Endometrial microvascular endothelial cells (primary cell): Measurements from ENCODE around the gene RNF166. TPM values are rescaled to one million over a fixed set of nuclear protein-coding genes. Genes with fewer than 3 reads are reported as not detected.

Experiments used
- in situ Hi-C: cut with HindIII; loops from 2 replicates; pipeline ENCODE4 v1.10.0; 2017; ENCODE audit warnings: low sequenced_read_pairs, low pct_unique_long_range_greater_than_20kb; ENCODE audit errors: inconsistent ontology term
- total RNA-seq: library from RNA; depleted of rRNA; stranded (reverse); fragments of >200 nt; gene quantifications from one replicate; pipeline ENCODE4 v1.2.3, GENCODE V29; 2015; ENCODE audit errors: inconsistent ontology term

Gene RNF166
- total RNA-seq, 1 donor from 2014 or later, result 32.6 TPM

DNA sequence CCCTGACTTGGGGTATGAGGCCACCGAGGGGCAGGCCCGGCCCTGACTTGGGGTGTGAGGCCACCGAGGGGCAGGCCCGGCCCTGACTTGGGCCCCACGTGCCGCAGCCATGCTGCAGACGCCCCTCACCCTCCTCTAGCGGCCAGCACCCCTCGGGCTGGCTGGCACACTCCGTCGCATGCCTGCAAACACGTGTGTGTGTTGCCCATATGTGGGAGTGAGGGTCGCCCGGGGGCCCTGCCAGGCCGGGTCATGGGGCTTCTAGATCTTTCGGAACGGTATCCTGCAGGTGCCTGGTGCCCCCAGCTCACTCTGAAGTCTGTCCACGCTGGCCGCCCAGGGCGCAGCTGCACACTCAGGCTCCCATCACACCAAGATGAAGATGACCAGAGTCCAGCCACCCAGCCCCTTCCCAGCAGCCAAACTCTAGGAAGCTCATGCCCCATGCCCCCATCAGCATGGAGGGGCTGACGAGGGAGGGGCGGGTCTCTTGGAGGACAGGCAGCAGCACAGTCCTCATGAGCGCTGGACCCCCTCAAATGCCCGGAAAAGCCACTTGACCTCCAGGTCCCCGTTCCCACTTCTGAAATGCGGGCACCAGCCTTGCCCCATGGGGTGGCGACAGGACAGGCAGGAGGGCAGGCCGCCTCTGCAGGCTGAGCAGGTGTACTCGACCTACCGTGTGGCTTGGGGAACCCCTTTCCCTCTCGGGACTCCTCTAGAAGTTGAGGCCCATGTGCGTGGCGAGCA lies 33.9 kb upstream of the RNF166 start:
- in situ Hi-C loops, result no loop called here

DNA sequence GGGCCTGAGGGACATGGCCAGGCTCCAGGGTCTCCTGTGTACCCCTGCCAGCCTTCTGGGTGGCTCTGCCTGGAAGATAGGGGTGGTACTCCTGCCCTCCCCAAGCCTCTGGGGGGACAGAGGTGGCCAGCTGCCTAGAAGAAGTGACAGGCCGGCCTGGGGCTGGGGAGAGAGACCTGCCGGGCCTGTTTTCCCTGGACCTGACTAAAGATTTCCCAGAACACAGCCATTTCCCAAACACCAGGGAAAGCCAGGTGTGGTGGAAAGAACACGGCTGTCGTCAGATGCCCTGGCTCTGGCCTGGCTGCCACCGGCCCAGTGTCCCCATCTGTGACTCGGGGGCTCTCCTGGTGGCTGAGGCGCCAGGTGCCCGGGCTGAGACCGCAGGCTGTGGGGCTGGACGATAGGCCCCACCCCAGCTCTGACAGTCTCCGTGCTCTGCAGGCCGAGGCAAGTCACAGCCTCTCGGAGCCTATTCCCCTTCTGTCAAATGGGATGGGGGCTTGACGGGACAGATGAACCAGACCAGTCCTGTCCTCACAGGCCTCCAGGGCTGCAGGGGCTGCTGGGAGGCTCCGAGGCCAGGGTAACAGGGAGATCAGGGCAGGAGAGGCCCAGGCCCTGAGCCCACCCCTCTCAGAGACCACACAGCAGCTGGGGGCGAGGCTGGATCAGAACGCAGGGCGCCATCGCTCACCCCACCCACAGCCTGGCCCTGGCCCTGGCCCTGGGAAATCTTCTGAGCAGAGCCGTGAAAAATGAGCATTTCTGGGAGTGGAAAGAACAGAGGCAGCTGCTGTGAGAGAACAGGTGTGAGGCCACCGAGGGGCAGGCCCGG lies 33.1 kb upstream of the RNF166 start:
- in situ Hi-C loops, result no loop called here

GRCh38 chr16:88738151-88739084 lies 32.2 kb upstream of the RNF166 start:
- in situ Hi-C loops, result no loop called here

DNA sequence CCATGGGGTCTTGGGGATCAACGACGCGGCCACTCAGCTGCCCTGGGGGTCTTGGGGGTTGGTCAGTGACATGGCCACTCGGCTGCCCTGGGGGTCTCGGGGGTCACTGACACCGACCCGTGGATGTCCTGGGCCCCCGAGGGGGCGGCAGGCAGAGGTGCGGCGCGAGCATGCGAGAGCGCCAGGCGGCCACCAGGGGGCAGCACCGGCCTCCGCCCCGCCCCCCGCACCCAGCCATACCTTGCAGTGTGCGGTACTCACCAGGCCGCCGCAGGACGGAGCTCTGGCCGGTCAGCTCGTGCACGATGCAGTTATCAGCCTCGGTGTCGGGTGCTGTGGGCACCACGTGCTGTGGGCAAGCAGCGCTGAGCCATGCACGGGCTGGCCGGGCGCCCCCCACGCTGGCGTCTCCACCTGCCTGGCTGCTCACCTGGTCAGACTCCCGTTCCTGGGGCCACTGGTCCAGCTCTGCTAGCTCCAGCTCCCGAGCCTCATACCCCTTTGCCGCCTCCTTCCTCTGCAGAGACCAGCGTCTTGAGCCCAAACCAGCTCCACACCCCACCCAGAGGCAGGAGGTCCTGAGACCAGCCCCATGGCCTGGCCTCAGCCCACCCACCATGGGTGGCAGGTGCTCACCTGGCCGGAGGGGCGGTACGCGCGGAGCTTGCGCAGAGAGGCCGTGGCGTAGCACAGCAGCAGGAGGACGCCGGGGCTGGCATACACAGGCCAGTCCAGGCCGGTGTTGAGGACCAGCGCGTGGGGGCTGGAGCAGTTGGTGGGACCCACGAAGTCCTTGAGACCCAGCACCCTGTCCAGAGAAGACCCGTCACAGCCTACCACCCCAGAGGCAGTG lies 31.3 kb upstream of the RNF166 start:
- in situ Hi-C loops, result no loop called here

GRCh38 chr16:88736496-88736895 lies 30.3 kb upstream of the RNF166 start:
- in situ Hi-C loops, result no loop called here

GRCh38 chr16:88736088-88736487 lies 29.9 kb upstream of the RNF166 start:
- in situ Hi-C loops, result no loop called here

GRCh38 chr16:88735616-88736015 lies 29.4 kb upstream of the RNF166 start:
- in situ Hi-C loops, result no loop called here

DNA sequence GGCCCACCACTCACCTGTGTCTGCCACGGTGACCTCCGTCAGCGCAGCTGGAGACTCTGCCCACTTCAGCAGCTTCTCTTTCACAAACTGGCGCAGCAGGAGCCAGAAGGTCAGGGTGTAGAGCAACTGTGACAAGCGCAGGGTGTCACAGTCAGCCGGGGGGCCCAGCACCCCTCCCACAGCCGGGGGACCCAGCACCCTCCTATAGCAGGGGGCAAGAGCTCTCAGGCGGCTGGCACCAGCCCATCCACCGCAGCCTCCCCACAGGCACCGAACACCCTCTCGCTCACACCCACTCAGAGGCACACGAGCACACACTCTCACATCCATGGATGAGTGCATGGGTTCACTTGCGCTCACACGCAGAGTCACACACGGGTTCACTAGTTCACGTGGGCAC lies 28.9 kb upstream of the RNF166 start:
- in situ Hi-C loops, result no loop called here

DNA sequence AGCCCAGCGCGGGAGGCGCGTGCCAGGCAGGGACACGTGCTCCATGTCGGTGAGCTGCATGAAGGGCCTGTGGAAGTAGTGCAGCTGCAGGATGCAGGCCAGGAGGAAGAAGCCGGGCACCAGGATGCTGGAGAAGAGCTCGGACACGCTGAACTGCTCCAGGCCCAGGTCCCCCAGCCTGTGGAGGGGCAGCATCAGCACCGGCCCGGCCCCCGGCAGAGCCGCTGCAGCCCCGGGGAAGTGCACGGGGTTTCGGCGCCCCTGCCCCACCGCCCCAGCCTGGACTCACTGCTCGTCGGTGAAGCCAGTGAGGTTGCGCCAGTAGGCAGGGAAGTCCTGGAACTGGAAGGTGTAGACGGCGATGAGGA lies 28.1 kb upstream of the RNF166 start:
- in situ Hi-C loops, result no loop called here

DNA sequence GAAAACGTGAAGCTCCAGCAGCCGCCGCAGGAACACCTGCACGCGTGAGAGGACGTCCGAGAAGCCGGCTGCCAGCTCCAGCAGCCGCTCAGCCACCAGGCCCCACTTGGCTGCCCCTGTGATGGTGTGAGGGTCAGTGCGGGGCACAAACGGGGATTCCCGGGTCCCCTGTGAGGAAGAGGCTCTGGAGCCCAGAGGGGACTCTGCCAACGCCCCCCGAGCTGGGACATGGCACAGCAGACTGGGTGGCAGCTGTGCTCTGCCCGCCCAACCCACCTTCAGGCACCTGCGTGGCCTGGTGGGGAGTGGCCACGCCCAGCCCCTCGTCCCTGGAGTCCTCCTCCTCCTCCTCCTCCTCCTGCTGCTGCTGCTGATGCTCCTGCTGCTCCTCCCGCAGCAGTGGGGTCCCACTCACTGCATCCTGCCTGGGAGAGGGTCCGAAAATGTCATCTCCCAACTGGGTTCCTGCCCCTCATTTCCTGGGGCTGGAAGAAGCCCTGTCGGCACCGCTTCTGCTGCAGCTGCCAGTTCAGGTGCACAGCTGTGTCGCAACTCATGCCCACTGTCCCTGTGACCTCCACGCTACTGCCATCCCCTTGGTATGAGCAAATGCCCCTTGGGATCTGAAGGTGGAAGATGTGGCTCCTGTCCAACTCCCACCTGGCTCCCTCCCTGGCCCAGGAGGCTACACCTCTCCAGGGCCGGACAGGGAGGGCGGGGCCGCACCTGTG lies 27.6 kb upstream of the RNF166 start:
- in situ Hi-C loops, result no loop called here

GRCh38 chr16:88732961-88733294 lies 26.7 kb upstream of the RNF166 start:
- in situ Hi-C loops, result no loop called here

GRCh38 chr16:88732172-88732960 lies 26.2 kb upstream of the RNF166 start:
- in situ Hi-C loops, result no loop called here

- in situ Hi-C loops, result no loop called here
These were observed 25.5 kb upstream of the RNF166 start for GRCh38 chr16:88731699-88732098.

GRCh38 chr16:88730632-88731607 lies 24.7 kb upstream of the RNF166 start:
- in situ Hi-C loops, result no loop called here

DNA sequence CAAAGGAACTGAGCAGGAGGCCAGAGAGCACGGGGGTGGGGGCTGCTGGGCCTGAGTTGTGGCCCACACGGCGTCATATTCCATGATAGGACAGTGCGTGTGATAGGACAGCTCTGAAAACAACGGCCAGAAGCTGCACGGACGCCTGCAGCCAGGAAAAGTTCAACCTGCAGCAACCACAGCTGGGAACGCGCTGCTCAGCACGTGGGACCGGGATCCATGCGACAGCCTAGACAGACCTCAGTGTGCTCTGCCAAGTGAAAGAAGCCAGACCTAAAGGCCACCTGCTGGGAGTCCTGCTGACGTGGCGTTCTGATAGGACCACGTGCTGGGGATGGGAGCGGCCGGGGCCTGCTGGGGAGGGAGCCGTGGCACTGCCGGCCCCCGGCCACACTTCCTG lies 21.7 kb upstream of the RNF166 start:
- in situ Hi-C loops, result no loop called here

- in situ Hi-C loops, result no loop called here
These were observed 20.8 kb upstream of the RNF166 start for GRCh38 chr16:88726981-88727380.
